Subcutaneous adipose tissue (tissue), 4 donors: ENCODE results near the gene SRPK1. TPM values are rescaled to one million over a fixed set of nuclear protein-coding genes. Genes with fewer than 3 reads are reported as not detected.

Source experiments
- CTCF ChIP-seq: fragments of 450-650 bp; IDR thresholded peaks from one replicate; pipeline ENCODE4 v1.5.1; 2016; ENCODE audit warnings: low read depth, mild to moderate bottlenecking, control low read depth, antibody characterized with exemption, moderate library complexity
- total RNA-seq, 4 donors: library from RNA; depleted of rRNA; stranded (reverse); fragments of >200 nt; gene quantifications; one replicate each; pipeline ENCODE4 v1.1.0, GENCODE V29; 2016

Gene SRPK1
- total RNA-seq, 4 donors from 2014 or later: 26.2 to 38.8 (median 33.1) TPM

- TF ChIP-seq CTCF: no peak
Observed at GRCh38 chr6:35892482-35892881, 28.4 kb downstream of the SRPK1 start.

- TF ChIP-seq CTCF: no peak
Observed at GRCh38 chr6:35879151-35879550, 41.7 kb downstream of the SRPK1 start.

DNA sequence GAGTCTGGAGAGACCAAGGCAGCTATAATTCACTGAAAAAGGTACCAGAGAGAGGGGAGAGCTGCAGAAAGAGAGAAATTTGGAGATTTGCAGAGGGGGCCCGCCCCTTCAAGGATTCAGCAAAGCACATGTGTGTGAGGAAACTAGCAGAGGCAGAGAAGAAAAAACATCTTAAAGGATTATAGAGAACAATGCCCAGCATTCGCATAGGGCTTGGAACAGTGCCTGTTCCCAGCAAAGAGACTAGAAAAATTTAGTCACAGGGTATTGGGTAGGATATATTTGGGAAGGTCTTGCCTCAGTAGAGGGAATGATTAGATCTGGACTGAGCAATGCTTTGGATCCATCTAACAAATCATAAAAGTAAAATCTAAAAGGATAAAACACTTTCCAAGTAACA, 44.0 kb downstream of the SRPK1 start:
- no peak for TF ChIP-seq CTCF

GRCh38 chr6:35874730-35875129, 46.2 kb downstream of the SRPK1 start:
- no peak for TF ChIP-seq CTCF

DNA sequence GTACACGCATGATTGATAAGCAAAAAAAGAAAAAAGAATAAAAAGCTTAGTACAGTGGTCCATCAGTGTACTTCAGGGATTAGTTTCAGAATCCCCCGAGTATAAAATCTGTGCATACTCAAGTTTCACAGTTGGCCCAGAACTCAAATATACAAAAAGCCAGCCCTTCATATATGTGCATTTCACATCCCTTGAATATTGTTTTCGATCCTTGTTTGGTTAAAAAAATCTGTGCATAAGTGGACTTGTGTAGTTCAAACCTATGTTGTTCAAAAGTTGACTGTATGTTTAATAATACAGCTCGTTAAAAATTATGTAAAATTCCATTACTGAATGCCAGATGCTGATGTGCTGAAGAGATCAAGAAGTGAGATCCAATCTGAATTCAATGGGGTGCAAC, 61.5 kb downstream of the SRPK1 start:
- no peak for TF ChIP-seq CTCF

DNA sequence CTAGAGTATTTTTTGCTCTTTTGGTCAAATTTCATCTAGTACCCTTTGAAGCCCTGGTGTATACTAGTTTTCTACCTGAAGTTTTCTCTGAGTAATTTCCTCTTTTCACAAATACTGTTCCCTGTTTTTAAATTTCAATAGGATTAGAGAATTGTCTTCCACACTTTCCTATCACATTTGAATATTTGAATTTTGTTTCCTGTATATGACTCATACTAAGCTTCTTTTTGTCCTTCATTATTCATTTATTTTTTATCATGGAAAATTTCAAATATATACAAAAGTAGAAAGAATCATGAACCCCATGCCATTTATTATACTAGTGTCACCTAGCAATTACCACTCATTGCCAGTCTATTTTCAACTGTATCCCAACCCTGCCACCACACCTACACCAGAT, 63.0 kb downstream of the SRPK1 start:
- no peak for TF ChIP-seq CTCF

- no peak for TF ChIP-seq CTCF
Observed at GRCh38 chr6:35856250-35856649, 64.6 kb downstream of the SRPK1 start.
